HepG2 (cell line): ENCODE results near the gene GRHL3.

Experiments
- CTCF ChIP-seq: sonication (generic); formaldehyde crosslinking; IDR thresholded peaks from 2 replicates; pipeline ENCODE4 v1.5.0; 2020; ENCODE audit warnings: mild to moderate bottlenecking, missing genetic modification reagents, moderate library complexity
- HIVEP1 ChIP-seq: sonication (generic); formaldehyde crosslinking; IDR thresholded peaks from 2 replicates; pipeline ENCODE4 v1.4.0; 2020; ENCODE audit warnings: mild to moderate bottlenecking, missing genetic modification reagents
- POLR2AphosphoS2 ChIP-seq: IDR thresholded peaks from 2 replicates; pipeline ENCODE4 v1.6.1; 2011; ENCODE audit warnings: low read depth, low read length, improper control_type of control experiment
- RAD51 ChIP-seq: fragments of 450-650 bp; IDR thresholded peaks from 2 replicates; pipeline ENCODE4 v1.6.1; 2016; ENCODE audit warnings: borderline replicate concordance
- SIN3A ChIP-seq: IDR thresholded peaks from 2 replicates; pipeline ENCODE4 v1.6.1; 2011; ENCODE audit warnings: low read depth, mild to moderate bottlenecking, control low read depth, low read length, borderline replicate concordance
- ZBTB8A ChIP-seq: sonication (generic); formaldehyde crosslinking; IDR thresholded peaks from 2 replicates; pipeline ENCODE4 v1.4.0; 2020; ENCODE audit warnings: mild to moderate bottlenecking, low read depth, missing genetic modification reagents, borderline replicate concordance
- ZNF784 ChIP-seq: sonication (generic); formaldehyde crosslinking; IDR thresholded peaks from 2 replicates; pipeline ENCODE4 v1.5.1; 2020; ENCODE audit warnings: missing genetic modification reagents, mild to moderate bottlenecking, borderline replicate concordance
- TF ChIP-seq, protein P1 (sequence below), 2 experiments: sonication (generic) in 1 of 2; formaldehyde crosslinking in 1 of 2; IDR thresholded peaks; 2 replicates each; pipeline versions ENCODE4 v1.5.1 to v1.6.1; 2011 to 2020; ENCODE audit warnings: borderline replicate concordance in 1 of 2, low read depth in 1 of 2, low read length in 1 of 2, mild to moderate bottlenecking in 1 of 2, missing genetic modification reagents in 1 of 2, moderate library complexity in 1 of 2

DNA sequence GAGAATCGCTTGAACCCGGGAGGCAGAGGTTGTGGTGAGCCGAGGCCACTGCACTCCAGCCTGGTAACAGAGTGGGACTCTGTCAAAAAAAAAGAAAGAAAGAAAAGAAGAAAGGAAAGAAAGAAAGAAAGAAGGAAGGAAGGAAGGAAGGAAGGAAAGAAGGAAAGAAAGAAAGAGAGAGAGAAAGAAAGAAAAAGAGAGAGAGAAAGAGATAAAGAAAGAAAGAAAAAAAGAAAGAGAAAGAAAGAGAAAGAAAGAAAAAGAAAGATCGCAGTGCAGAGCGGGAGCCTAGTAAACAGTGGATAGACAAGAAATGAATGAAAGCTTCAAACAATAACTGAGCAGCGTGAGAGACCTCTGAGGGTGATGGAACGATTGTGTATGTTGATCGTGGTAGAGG, 20.6 kb upstream of the GRHL3 start:
- TF ChIP-seq ZBTB8A (CRISPR knock-in tag) (no peak), CTCF (no peak), RAD51 (no peak), SIN3A (no peak), HIVEP1 (CRISPR knock-in tag) (no peak), ZNF784 (CRISPR knock-in tag) (no peak), POLR2AphosphoS2 (no peak)
- TF ChIP-seq, protein P1, sequence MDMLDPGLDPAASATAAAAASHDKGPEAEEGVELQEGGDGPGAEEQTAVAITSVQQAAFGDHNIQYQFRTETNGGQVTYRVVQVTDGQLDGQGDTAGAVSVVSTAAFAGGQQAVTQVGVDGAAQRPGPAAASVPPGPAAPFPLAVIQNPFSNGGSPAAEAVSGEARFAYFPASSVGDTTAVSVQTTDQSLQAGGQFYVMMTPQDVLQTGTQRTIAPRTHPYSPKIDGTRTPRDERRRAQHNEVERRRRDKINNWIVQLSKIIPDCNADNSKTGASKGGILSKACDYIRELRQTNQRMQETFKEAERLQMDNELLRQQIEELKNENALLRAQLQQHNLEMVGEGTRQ (IDR thresholded peaks at IDR 0.05; ENCODE audit: low read depth, low read length), result no peak
- TF ChIP-seq, protein P1 (CRISPR knock-in tag; IDR thresholded peaks at IDR 0.05; ENCODE audit: borderline replicate concordance), result no peak
